ENCODE results near the gene MRM1.

Gene MRM1

GRCh38 chr17:36616061-36617029 lies 15.0 kb downstream of the MRM1 start:
- H3K36me3 ChIP-seq (ENCODE audit: control insufficient read depth, low read depth, low read length): no peaks in the 10 kb centered on the region
- no peaks in the 10 kb centered on the region for H3K27me3 ChIP-seq (ENCODE audit: control insufficient read depth, insufficient read depth, low read length)
- no peak overlapping the region for H3K9ac ChIP-seq (ENCODE audit: low read length)
- H3K4me3 ChIP-seq (ENCODE audit: low read length): no peak overlapping the region
- no peaks in the 10 kb centered on the region for H3K9me3 ChIP-seq (ENCODE audit: control insufficient read depth, low read depth, low read length)
- H3K27ac ChIP-seq (ENCODE audit: low read length): no peak overlapping the region
- peaks cover 24% of the 10 kb centered on the region for H3K4me1 ChIP-seq (ENCODE audit: control insufficient read depth, low read depth, low read length)

GRCh38 chr17:36617773-36618172 lies 16.4 kb downstream of the MRM1 start:
- Histone ChIP-seq H3K27me3 (ENCODE audit: control insufficient read depth, insufficient read depth, low read length) (no peaks in the 10 kb centered on the region), H3K4me1 (ENCODE audit: control insufficient read depth, low read depth, low read length) (peaks cover 23% of the 10 kb centered on the region), H3K9me3 (ENCODE audit: control insufficient read depth, low read depth, low read length) (no peaks in the 10 kb centered on the region), H3K36me3 (ENCODE audit: control insufficient read depth, low read depth, low read length) (no peaks in the 10 kb centered on the region), H3K4me3 (ENCODE audit: low read length) (no peak overlapping the region), H3K27ac (ENCODE audit: low read length) (no peak overlapping the region), H3K9ac (ENCODE audit: low read length) (no peak overlapping the region)

- H3K27me3 ChIP-seq (ENCODE audit: control insufficient read depth, insufficient read depth, low read length): no peaks in the 10 kb centered on the region
- H3K9ac ChIP-seq (ENCODE audit: low read length): no peak overlapping the region
- H3K27ac ChIP-seq (ENCODE audit: low read length): no peak overlapping the region
- H3K4me3 ChIP-seq (ENCODE audit: low read length): no peak overlapping the region
- H3K4me1 ChIP-seq (ENCODE audit: control insufficient read depth, low read depth, low read length): no peaks in the 10 kb centered on the region
- H3K9me3 ChIP-seq (ENCODE audit: control insufficient read depth, low read depth, low read length): no peaks in the 10 kb centered on the region
- H3K36me3 ChIP-seq (ENCODE audit: control insufficient read depth, low read depth, low read length): no peaks in the 10 kb centered on the region
Measured at GRCh38 chr17:36623281-36623680, 21.9 kb downstream of the MRM1 start.

GRCh38 chr17:36625188-36625587 lies 23.8 kb downstream of the MRM1 start:
- Histone ChIP-seq H3K27ac (ENCODE audit: low read length) (no peak overlapping the region), H3K9me3 (ENCODE audit: control insufficient read depth, low read depth, low read length) (no peaks in the 10 kb centered on the region), H3K27me3 (ENCODE audit: control insufficient read depth, insufficient read depth, low read length) (no peaks in the 10 kb centered on the region), H3K4me1 (ENCODE audit: control insufficient read depth, low read depth, low read length) (peaks cover 5% of the 10 kb centered on the region), H3K9ac (ENCODE audit: low read length) (no peak overlapping the region), H3K36me3 (ENCODE audit: control insufficient read depth, low read depth, low read length) (no peaks in the 10 kb centered on the region), H3K4me3 (ENCODE audit: low read length) (no peak overlapping the region)

- H3K27me3 ChIP-seq (ENCODE audit: control insufficient read depth, insufficient read depth, low read length): peaks cover 2% of the 10 kb centered on the region
- no peak overlapping the region for H3K4me3 ChIP-seq (ENCODE audit: low read length)
- no peak overlapping the region for H3K9ac ChIP-seq (ENCODE audit: low read length)
- H3K4me1 ChIP-seq (ENCODE audit: control insufficient read depth, low read depth, low read length): peaks cover 5% of the 10 kb centered on the region
- no peaks in the 10 kb centered on the region for H3K36me3 ChIP-seq (ENCODE audit: control insufficient read depth, low read depth, low read length)
- no peak overlapping the region for H3K27ac ChIP-seq (ENCODE audit: low read length)
- H3K9me3 ChIP-seq (ENCODE audit: control insufficient read depth, low read depth, low read length): no peaks in the 10 kb centered on the region
Measured at GRCh38 chr17:36627101-36627500, 25.7 kb downstream of the MRM1 start.

- Histone ChIP-seq H3K4me1 (ENCODE audit: control insufficient read depth, low read depth, low read length) (peaks cover 17% of the 10 kb centered on the region), H3K27ac (ENCODE audit: low read length) (no peak overlapping the region), H3K36me3 (ENCODE audit: control insufficient read depth, low read depth, low read length) (no peaks in the 10 kb centered on the region), H3K4me3 (ENCODE audit: low read length) (no peak overlapping the region), H3K9me3 (ENCODE audit: control insufficient read depth, low read depth, low read length) (no peaks in the 10 kb centered on the region), H3K27me3 (ENCODE audit: control insufficient read depth, insufficient read depth, low read length) (peaks cover 7% of the 10 kb centered on the region), H3K9ac (ENCODE audit: low read length) (no peak overlapping the region)
Measured at GRCh38 chr17:36628576-36628975, 27.2 kb downstream of the MRM1 start.

GRCh38 chr17:36629252-36629847 lies 28.0 kb downstream of the MRM1 start:
- Histone ChIP-seq H3K27ac (ENCODE audit: low read length) (no peak overlapping the region), H3K9me3 (ENCODE audit: control insufficient read depth, low read depth, low read length) (no peaks in the 10 kb centered on the region), H3K4me3 (ENCODE audit: low read length) (no peak overlapping the region), H3K36me3 (ENCODE audit: control insufficient read depth, low read depth, low read length) (no peaks in the 10 kb centered on the region), H3K27me3 (ENCODE audit: control insufficient read depth, insufficient read depth, low read length) (peaks cover 15% of the 10 kb centered on the region), H3K4me1 (ENCODE audit: control insufficient read depth, low read depth, low read length) (peaks cover 23% of the 10 kb centered on the region), H3K9ac (ENCODE audit: low read length) (no peak overlapping the region)

GRCh38 chr17:36629970-36630502 lies 28.7 kb downstream of the MRM1 start:
- no peaks in the 10 kb centered on the region for H3K9me3 ChIP-seq (ENCODE audit: control insufficient read depth, low read depth, low read length)
- no peak overlapping the region for H3K4me3 ChIP-seq (ENCODE audit: low read length)
- peaks cover 23% of the 10 kb centered on the region for H3K4me1 ChIP-seq (ENCODE audit: control insufficient read depth, low read depth, low read length)
- no peak overlapping the region for H3K9ac ChIP-seq (ENCODE audit: low read length)
- no peak overlapping the region for H3K27ac ChIP-seq (ENCODE audit: low read length)
- H3K27me3 ChIP-seq (ENCODE audit: control insufficient read depth, insufficient read depth, low read length): peaks cover 19% of the 10 kb centered on the region
- H3K36me3 ChIP-seq (ENCODE audit: control insufficient read depth, low read depth, low read length): no peaks in the 10 kb centered on the region

- H3K27me3 ChIP-seq (ENCODE audit: control insufficient read depth, insufficient read depth, low read length): peaks cover 19% of the 10 kb centered on the region
- H3K9ac ChIP-seq (ENCODE audit: low read length): no peak overlapping the region
- H3K9me3 ChIP-seq (ENCODE audit: control insufficient read depth, low read depth, low read length): no peaks in the 10 kb centered on the region
- H3K36me3 ChIP-seq (ENCODE audit: control insufficient read depth, low read depth, low read length): no peaks in the 10 kb centered on the region
- peaks cover 23% of the 10 kb centered on the region for H3K4me1 ChIP-seq (ENCODE audit: control insufficient read depth, low read depth, low read length)
- H3K27ac ChIP-seq (ENCODE audit: low read length): no peak overlapping the region
- H3K4me3 ChIP-seq (ENCODE audit: low read length): no peak overlapping the region
Measured at GRCh38 chr17:36631022-36631421, 29.6 kb downstream of the MRM1 start.

- H3K36me3 ChIP-seq (ENCODE audit: control insufficient read depth, low read depth, low read length): no peaks in the 10 kb centered on the region
- H3K4me3 ChIP-seq (ENCODE audit: low read length): peak overlapping the region; percentile 32
- peaks cover 23% of the 10 kb centered on the region for H3K4me1 ChIP-seq (ENCODE audit: control insufficient read depth, low read depth, low read length)
- H3K9me3 ChIP-seq (ENCODE audit: control insufficient read depth, low read depth, low read length): no peaks in the 10 kb centered on the region
- H3K27ac ChIP-seq (ENCODE audit: low read length): no peak overlapping the region
- peaks cover 19% of the 10 kb centered on the region for H3K27me3 ChIP-seq (ENCODE audit: control insufficient read depth, insufficient read depth, low read length)
- H3K9ac ChIP-seq (ENCODE audit: low read length): no peak overlapping the region
Measured at GRCh38 chr17:36632916-36633771, 31.8 kb downstream of the MRM1 start.

- no peak overlapping the region for H3K27ac ChIP-seq (ENCODE audit: low read length)
- H3K9ac ChIP-seq (ENCODE audit: low read length): no peak overlapping the region
- no peaks in the 10 kb centered on the region for H3K9me3 ChIP-seq (ENCODE audit: control insufficient read depth, low read depth, low read length)
- no peak overlapping the region for H3K4me3 ChIP-seq (ENCODE audit: low read length)
- no peaks in the 10 kb centered on the region for H3K4me1 ChIP-seq (ENCODE audit: control insufficient read depth, low read depth, low read length)
- H3K27me3 ChIP-seq (ENCODE audit: control insufficient read depth, insufficient read depth, low read length): peaks cover 67% of the 10 kb centered on the region
- H3K36me3 ChIP-seq (ENCODE audit: control insufficient read depth, low read depth, low read length): no peaks in the 10 kb centered on the region
Measured at GRCh38 chr17:36640346-36640745, 39.0 kb downstream of the MRM1 start.

Measured in iPS-18a (cell line).